Retinal pigment epithelial cell (primary cell): ENCODE measurements around the gene ASMT.
"Not testable (repeated sequence)": the region's sequence is repeated elsewhere in the genome, so short reads cannot be mapped to it uniquely, and the experiment has no call there.

Experiments
- DNase-seq: peaks from one replicate; pipeline ENCODE4 v3.0.0-alpha.2; 2010; ENCODE audit warnings: low read depth
- H3K4me3 ChIP-seq: 2 replicates; pipeline ENCODE4 v1.5.1; 2011; ENCODE audit warnings: mild to moderate bottlenecking, low read length, control low read depth, moderate library complexity
- TF ChIP-seq, protein P1 (sequence below): conservative IDR thresholded peaks from 2 replicates; pipeline ENCODE4 v1.5.1; 2011; ENCODE audit warnings: low read depth, low read length, control low read depth, inconsistent platforms

Gene ASMT

GRCh38 chrX:1609762-1610161, 5.1 kb upstream of the ASMT start:
- DNase-seq = no peak
- H3K4me3 ChIP-seq = no peak overlapping the region
- TF ChIP-seq, protein P1, sequence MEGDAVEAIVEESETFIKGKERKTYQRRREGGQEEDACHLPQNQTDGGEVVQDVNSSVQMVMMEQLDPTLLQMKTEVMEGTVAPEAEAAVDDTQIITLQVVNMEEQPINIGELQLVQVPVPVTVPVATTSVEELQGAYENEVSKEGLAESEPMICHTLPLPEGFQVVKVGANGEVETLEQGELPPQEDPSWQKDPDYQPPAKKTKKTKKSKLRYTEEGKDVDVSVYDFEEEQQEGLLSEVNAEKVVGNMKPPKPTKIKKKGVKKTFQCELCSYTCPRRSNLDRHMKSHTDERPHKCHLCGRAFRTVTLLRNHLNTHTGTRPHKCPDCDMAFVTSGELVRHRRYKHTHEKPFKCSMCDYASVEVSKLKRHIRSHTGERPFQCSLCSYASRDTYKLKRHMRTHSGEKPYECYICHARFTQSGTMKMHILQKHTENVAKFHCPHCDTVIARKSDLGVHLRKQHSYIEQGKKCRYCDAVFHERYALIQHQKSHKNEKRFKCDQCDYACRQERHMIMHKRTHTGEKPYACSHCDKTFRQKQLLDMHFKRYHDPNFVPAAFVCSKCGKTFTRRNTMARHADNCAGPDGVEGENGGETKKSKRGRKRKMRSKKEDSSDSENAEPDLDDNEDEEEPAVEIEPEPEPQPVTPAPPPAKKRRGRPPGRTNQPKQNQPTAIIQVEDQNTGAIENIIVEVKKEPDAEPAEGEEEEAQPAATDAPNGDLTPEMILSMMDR = no peak

GRCh38 chrX:1610166-1610565, 4.7 kb upstream of the ASMT start:
- no peak overlapping the region for H3K4me3 ChIP-seq
- DNase-seq = no peak
- TF ChIP-seq, protein P1 = no peak

DNA sequence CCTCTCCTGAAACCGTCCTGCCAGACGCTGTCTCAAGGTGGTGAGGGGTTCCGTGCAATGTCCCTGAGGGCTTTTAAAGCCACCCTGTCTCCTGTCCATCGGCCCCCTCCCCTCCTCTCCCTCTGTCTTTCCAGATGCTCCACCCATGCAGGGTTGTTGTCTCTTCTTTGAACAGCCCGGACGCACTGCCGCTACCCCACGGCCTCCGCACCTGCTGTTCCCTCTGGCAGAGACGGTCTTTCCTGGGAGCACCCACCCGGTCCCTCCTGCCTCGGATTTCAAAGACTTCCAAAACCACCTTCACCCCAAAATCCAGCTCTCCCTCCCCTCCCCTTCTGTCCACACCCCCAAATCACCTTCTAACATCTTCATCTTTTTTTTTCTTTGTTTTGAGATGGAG, 4.1 kb upstream of the ASMT start:
- H3K4me3 ChIP-seq = no peak overlapping the region
- DNase-seq = no peak
- TF ChIP-seq, protein P1 = no peak

- TF ChIP-seq, protein P1 = no peak
- no peak for DNase-seq
- H3K4me3 ChIP-seq = no peak overlapping the region
Measured at GRCh38 chrX:1612641-1613286, 2.1 kb upstream of the ASMT start.

- no peak overlapping the region for H3K4me3 ChIP-seq
- DNase-seq = peak; percentile 2
- TF ChIP-seq, protein P1 = no peak
Measured at GRCh38 chrX:1618689-1619088, 3.8 kb downstream of the ASMT start.

DNA sequence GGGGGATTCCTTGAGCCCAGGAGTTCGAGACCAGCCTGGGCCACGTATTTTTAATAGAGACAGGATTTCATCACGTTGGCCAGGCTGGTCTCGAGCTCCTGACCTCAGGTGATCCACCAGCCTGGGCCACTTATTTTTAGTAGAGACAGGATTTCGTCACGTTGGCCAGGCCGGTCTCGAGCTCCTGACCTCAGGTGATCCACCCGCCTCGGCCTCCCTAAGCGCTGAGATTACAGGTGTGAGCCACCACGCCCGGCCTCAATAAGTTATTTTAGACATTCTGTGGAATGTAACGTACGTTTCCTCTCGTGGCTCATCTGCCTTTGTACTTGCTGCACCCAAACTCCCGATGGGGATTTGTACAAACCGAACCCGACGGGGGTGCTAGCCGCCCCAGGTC, 8.8 kb downstream of the ASMT start:
- no peak overlapping the region for H3K4me3 ChIP-seq
- TF ChIP-seq, protein P1 = no peak
- DNase-seq = no peak

GRCh38 chrX:1624158-1624860, 9.4 kb downstream of the ASMT start:
- DNase-seq, H3K4me3 ChIP-seq: not testable (repeated sequence)

- not testable (repeated sequence) for DNase-seq
Measured at GRCh38 chrX:1624861-1625215, 10.0 kb downstream of the ASMT start.

More at GRCh38 chrX:1624861-1625215, 10.0 kb downstream of the ASMT start:
- not testable (repeated sequence) for H3K4me3 ChIP-seq
